Left renal pelvis (tissue), 4 donors: ENCODE measurements around the gene TNPO1. TPM values are rescaled to one million over a fixed set of nuclear protein-coding genes. Genes with fewer than 3 reads are reported as not detected.

Experiments used
- DNase-seq, 4 donors: peaks; one replicate each; pipeline ENCODE4 v3.0.0-alpha.2; 2013; ENCODE audit warnings: low read depth in 4 of 4, low spot score in 3 of 4
- polyA plus RNA-seq, 4 donors: library from polyadenylated mRNA; unstranded; fragments of 120-200 nt; gene quantifications; one replicate each; pipeline ENCODE4 v1.2.1, GENCODE V29; 2013; ENCODE audit not compliant: insufficient read length in 4 of 4

The TNPO1 gene
- polyA plus RNA-seq, 4 donors, result 86.3 to 123 (median 99.5) TPM

DNA sequence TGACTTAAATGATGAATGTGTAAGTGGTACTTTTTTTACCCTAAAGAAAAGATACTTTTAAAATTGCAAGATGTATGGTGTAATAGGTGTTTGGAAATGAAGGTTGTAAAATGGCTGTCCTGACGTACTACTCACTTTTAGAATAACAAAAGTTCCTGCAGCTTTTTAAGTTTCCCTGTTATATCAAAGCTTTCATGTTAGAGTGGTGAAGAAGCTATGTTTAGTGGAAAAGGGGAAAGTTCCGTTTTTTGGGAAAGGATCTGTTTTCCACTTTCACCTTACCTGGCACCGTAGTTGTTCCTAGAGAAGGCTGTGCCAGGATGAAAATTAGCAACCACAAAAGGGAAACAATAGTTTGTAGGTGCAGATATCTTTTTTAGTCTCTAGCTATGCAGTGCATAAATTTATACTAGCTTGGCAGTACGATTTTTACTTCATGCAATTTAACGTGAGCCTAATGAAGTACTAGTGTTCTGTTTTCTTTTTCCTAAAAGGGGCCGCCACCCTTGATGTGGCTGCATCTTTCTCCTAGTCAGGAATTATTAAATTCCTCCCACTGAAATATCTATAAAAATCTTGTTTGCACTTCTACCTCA lies 1.3 kb downstream of the TNPO1 start:
- DNase-seq, result peak in 2 of 4 donors; percentile 12 to 36

GRCh38 chr5:72818866-72819534 lies 2.5 kb downstream of the TNPO1 start:
- peak in 2 of 4 donors; percentile 38 to 41 for DNase-seq

- no peak for DNase-seq
Observed at GRCh38 chr5:72821776-72822175, 5.3 kb downstream of the TNPO1 start.

- DNase-seq, result no peak
Observed at GRCh38 chr5:72822944-72823343, 6.5 kb downstream of the TNPO1 start.

DNA sequence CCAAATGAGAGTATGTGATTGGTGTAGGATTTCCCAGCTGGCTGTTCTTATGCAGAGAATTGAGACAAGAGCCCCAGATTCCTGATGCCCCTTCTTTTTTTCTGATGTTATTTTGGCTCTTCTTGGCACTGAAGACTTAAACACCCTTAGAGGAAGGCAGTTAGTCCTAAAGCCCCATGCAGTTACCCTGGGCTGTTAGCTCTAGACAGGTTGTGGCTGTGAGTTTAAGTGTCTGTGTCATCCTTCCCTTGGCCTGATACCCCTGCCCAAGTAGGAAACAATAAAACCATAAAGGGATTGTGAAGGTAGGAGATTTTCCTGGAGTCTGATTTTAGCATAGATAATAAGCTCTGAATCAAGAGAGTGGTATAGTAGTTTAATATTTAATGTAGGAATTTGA lies 13.2 kb downstream of the TNPO1 start:
- no peak for DNase-seq

DNA sequence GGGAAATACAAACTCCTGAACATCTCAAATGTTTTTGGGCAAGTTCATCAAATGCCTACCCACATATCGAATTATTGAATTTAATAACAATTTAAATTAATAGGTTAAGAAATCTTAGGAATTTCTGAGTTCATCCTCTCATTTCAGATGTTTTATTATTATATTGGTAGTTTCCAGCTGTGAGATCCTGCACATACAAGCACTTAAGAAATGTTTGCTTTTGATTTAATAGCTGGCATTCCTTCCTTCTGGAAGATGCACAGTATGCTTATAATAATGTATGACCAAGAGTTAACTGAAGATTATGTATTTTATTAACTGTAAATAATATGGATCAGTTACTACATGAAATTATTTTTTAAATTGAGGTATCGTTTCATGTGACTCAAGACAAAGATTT lies 13.9 kb downstream of the TNPO1 start:
- no peak for DNase-seq

- no peak for DNase-seq
Observed at GRCh38 chr5:72831685-72832084, 15.2 kb downstream of the TNPO1 start.

- no peak for DNase-seq
Observed at GRCh38 chr5:72834924-72835323, 18.5 kb downstream of the TNPO1 start.

GRCh38 chr5:72835633-72836032 lies 19.2 kb downstream of the TNPO1 start:
- DNase-seq, result no peak

DNA sequence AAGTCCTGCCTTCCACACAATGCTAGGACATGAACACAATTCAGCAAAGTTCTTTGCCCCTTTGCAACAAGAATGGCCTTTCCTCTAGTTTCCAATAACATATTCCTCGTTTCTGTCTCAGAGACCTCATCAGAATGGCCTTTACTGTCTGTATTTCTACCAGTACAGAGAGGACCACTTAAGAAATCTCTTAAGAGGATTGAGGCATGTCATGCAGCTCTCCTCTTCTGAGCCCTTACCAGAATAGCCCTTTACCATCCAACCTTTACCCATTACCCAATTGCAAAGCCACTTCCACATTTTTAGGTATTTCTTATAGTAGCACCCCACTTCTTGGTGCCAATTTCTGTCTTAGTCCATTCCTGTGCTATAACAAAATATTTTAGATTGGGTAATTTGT lies 20.3 kb downstream of the TNPO1 start:
- DNase-seq, result no peak

- DNase-seq, result no peak
Observed at GRCh38 chr5:72837524-72838096, 21.1 kb downstream of the TNPO1 start.

GRCh38 chr5:72840041-72840440 lies 23.6 kb downstream of the TNPO1 start:
- DNase-seq, result no peak

GRCh38 chr5:72841756-72842535 lies 25.5 kb downstream of the TNPO1 start:
- DNase-seq, result no peak

DNA sequence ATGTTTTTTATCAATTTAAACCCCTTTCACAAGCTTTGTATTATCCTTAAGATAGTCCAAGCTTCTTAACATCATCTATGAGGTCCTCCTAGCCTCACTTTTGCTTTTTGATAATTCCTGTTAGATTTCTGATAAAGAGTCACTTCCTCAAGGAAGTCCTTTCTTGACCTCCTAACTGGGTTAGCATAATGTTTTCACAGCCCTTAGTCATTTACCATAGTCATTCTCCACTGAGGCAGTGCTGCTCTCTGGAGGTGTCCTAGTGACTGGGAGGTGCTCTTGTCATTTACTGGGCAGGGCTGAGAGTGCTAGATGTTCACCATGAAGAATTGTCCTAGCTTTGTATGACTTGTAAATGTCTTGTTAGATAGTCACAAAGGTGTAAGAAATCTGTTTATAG lies 26.4 kb downstream of the TNPO1 start:
- no peak for DNase-seq

- no peak for DNase-seq
Observed at GRCh38 chr5:72844218-72844603, 27.8 kb downstream of the TNPO1 start.

- no peak for DNase-seq
Observed at GRCh38 chr5:72845889-72846288, 29.4 kb downstream of the TNPO1 start.

GRCh38 chr5:72846483-72846882 lies 30.0 kb downstream of the TNPO1 start:
- DNase-seq, result no peak

GRCh38 chr5:72847439-72847838 lies 31.0 kb downstream of the TNPO1 start:
- DNase-seq, result no peak

DNA sequence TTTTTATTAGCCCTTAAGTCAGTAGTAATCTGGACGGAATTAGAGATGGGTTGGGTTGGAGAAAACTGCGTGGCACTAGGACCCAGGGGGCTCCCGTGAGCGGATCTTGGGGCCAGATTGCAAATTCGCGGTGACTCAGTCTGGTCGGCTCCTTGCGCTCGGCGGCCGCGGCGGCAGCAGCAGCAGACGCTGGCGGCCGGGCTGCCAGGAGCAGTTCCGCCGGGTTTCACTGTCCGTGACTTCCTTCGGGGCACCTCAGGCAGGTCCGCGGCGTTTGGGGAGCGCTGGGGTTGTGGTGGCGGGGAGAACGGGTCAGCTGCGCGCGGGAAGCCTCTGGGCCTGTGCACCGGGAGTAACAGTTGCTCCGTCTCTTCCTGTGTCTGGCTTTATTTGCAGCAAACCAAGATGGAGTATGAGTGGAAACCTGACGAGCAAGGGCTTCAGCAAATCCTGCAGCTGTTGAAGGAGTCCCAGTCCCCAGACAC lies 31.6 kb downstream of the TNPO1 start:
- DNase-seq, result peak; percentile 75 to 85 (median 78)

DNA sequence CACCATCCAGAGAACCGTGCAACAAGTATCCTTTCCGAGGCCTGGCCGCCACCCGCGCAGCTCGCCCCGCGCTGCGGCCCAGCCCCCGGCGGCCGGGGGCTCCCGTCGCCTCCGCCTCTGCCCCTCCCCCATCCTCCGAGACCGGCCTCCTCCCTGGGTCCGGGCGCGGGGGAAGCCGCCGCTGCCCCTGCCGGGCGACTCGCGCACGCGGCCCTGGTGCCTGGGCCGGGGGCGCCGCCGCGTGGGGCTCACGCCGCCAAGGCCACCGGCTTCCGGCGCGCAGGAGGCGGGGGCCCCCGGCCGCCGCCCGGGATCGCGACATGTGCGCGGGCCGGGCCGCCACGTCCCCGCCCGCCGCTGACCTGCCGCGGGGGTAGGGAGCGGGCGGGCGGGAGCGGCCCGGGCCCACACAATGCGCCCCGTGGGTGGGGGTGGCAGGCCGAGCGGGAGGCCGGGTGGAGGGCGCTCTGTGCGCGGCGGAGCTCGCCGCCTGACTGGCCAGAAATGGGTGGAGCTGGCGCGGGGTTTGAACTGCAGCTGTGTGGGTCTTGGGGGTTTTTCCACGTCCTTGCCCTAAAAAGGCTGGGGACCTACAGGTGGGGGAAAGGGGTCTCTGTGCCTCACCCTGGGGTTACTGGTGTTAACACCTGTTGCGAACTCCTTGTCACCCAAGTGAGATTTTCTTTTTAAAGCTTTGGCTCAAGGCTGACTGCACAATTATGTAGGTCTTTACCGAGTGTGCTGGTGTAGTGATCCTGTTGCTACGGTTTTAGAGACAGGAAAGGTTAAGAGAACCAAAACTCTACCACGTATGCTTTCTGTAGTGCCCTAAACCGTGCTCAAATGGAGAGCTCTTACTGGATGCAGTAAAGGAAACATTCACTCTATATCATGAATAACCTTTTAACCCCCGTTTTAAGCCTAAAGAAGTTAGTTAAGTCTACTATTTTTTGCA lies 32.3 kb downstream of the TNPO1 start:
- peak; percentile 26 to 36 (median 33) for DNase-seq
